SIG-M5 treated with dmso at 0.1 percent for 504 hours (cell line): ENCODE measurements around the gene NCKAP5.
"Not testable (repeated sequence)": the region's sequence is repeated elsewhere in the genome, so short reads cannot be mapped to it uniquely, and the experiment has no call there.

Experiments
- DNase-seq: peaks from one replicate; lab custom pipeline; 2025; ENCODE audit not compliant: unreplicated experiment; lab: John Stamatoyannopoulos, UW

The NCKAP5 gene

DNA sequence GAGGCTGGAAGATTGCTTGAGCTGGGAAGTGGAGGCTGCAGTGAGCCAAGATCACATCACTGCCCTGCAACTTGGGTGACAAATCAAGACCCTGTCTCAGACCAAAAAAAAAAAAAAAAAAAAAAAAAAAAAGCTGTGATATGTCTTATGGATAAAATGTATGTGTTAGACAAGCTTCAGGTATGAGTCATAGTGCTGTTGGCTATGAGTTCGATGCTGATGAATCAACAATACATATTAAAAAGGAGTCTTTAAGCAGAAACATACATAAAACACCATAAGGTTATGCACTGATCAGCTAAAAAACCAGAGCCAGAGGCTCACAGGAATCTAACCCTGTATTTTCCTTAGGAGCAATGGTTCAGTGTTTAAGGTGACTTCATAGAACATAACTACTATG lies 332.3 kb downstream of the NCKAP5 start:
- no peak for DNase-seq

DNA sequence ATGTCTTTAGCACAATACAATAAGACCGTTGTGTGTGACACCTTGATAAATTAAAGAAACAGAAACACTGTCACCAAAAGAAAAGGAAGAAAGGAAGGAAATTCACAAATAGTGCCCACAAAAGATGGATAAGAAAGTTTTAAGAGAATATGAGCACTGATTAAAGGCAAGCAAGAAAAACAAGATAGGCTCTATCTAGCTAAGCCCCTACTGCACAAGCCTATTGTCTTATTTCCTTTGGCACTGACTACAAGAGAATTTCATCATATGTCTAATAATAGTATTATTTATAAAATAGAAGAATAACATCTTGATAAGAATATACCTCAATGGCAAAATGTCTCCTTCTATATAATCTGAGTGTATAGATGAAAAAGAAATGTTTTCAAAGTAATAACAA lies 335.7 kb downstream of the NCKAP5 start:
- DNase-seq, result no peak

- no peak for DNase-seq
These were observed 337.0 kb downstream of the NCKAP5 start for GRCh38 chr2:133231264-133231663.

DNA sequence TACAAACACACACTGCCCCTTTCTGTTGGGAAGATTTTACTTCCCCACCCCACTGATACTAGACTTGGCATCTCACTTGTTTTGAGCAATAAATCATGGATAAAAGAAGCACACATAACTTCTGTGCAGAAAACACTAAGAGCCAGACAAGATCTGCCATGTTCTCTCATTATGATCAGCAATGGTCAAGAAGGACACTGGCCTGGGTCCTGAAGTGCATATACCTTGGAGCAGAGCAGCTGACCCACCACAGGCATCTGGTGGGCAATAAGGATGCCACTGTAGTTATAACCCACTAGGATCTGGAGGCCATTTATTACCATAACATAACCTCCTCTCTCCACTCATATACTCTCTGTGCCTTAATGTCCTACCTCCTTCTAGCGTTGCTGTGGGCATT lies 338.3 kb downstream of the NCKAP5 start:
- DNase-seq, result no peak

GRCh38 chr2:133223226-133223625 lies 345.0 kb downstream of the NCKAP5 start:
- no peak for DNase-seq

- no peak for DNase-seq
These were observed 346.9 kb downstream of the NCKAP5 start for GRCh38 chr2:133221398-133221797.

GRCh38 chr2:133218204-133218603 lies 350.1 kb downstream of the NCKAP5 start:
- no peak for DNase-seq

GRCh38 chr2:133215477-133215876 lies 352.8 kb downstream of the NCKAP5 start:
- no peak for DNase-seq

DNA sequence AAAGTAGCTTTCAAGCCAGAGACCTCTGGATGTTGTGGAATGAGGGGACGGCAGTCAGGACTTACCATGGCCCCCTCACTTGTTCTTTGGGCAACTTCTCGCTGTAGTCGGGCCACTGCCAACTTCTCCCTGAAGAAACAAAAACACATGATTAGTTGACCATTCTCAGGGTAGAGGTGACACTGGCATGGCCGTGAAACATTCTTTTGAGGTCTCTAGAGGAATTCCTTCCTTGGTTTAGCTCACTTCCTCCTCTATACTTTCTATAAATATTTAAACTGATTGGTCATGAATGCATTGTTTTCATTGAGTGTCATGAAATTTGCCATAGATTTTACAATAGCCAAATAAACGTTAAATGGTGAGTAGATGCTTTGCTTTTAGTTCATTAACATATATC lies 354.6 kb downstream of the NCKAP5 start:
- no peak for DNase-seq

DNA sequence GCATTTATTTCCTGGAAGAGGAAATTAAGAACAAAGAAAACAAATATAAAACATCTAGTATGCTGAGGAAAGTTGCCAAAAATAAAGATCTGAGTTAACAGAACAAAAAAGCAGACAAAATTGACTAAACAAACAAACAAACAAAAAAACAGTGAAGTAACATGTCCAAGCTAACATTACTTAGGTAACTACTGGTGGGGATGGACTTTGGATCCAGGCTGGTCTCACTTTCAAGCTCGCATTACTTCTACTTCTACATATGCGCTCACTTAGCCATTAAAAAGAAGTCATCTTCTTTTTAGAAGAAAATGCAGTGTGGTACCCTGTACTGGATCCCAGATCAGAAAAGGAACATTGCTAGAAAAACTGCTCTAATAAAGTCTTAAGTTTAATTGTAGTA lies 358.9 kb downstream of the NCKAP5 start:
- no peak for DNase-seq

- not testable (repeated sequence) for DNase-seq
These were observed 361.6 kb downstream of the NCKAP5 start for GRCh38 chr2:133206666-133207065.

GRCh38 chr2:133204421-133204820 lies 363.8 kb downstream of the NCKAP5 start:
- DNase-seq, result no peak

DNA sequence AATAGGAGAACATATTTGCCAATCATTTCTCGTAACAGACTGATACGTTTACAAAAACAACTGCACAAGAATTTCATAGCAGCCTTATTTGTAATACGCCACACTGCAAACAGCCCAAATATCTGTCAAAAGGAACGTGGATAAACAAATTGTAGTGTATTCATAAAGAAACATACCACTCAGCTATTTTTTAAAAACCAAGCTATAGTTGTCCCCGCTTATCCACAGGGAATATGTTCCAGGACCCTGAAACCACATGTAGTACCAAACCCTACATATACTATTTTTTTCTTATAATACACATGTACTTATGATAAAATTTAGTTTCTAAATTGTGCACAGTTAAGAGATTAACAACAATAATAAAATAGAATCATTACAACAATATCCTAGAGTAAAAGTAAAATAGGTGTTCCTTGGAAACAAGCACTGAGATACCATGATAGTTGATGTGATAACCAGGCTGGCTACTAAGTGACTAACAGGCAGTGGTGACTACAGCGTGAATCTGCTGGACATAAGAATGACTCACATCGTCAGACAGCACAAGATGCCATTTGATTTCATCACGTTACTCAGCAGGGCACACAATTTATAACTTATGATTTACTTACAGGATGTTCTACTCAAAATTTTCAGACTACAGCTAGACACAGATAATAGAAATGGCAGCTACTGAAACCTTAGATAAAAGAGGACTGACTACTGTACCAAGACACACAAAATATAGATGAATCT lies 367.4 kb downstream of the NCKAP5 start:
- no peak for DNase-seq

DNA sequence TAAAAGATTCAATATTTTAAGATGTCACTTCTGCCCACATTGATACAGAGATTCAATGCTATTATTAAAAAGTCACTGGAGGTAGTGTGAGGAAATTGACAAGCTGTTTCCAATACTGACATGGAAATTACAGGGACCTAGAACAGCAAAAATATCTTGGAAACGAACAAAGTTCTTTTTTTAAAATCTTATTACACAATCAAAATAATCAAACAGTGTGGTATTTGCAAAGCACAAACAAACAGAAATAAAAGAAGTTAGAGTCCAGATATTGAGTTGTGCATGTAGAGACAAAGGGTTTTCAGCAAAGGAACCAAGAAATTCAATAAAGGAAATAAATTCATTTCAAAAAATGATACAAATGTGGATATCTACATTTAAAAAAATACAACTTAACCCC lies 369.6 kb downstream of the NCKAP5 start:
- DNase-seq, result no peak

- no peak for DNase-seq
These were observed 371.1 kb downstream of the NCKAP5 start for GRCh38 chr2:133197156-133197555.

DNA sequence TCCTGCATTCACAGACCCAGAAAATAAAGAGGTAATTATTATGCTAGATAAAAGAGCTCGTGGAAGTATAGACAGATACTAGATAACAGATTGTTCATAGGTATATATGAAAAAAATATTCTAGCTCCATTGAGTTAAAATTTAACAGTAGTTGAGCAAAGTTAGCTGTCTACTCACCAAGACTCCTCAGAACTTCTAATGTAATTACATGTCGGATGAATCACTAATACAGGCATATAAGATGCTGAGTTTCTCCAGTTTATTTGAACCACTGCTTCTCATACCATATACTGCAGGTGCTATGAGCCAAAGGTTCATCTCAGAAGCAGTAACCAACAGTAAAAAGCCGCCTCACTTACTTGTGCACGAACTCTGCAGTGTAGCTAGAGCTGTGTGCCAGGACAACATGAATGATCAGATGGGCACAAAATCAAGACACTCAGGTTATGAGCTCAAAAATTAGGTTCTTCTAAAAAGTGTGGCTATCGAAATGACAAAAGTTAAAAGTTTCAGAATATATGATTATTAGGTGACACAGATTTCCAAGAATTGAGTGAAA lies 373.4 kb downstream of the NCKAP5 start:
- DNase-seq, result no peak

DNA sequence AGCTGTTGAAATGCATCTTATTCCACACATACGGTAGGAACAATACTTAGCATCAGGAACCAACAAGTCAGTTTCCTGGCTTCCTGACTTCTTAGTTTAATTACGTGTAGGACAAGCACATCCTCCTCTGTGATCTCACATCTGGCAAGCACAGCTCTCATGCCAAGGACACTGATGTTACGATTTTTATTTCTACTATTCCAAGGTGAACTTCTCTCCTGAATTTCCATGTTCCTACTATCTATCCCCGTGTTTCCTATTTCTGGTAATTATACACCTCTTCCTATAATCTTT lies 374.0 kb downstream of the NCKAP5 start:
- no peak for DNase-seq

GRCh38 chr2:133193544-133194361 lies 374.5 kb downstream of the NCKAP5 start:
- no peak for DNase-seq

GRCh38 chr2:133192028-133192427 lies 376.2 kb downstream of the NCKAP5 start:
- no peak for DNase-seq

DNA sequence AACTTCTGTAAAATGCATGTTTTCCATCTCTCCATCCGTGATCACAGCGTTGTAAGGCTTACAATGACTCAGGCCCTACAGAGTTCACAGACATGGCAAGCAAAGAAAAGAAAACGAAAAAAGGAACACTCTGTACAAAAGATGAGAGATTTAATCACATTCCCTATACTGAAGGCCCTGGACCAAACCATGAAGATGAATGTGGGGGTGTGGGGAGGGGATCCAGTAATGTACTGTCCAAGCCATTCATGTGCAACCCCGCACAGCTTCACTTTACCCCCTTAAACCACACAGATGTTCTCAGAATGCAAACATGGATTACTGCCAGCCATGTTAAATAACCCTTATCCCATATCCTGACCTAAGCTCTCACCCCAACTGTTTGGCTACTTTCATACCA lies 391.1 kb downstream of the NCKAP5 start:
- no peak for DNase-seq

DNA sequence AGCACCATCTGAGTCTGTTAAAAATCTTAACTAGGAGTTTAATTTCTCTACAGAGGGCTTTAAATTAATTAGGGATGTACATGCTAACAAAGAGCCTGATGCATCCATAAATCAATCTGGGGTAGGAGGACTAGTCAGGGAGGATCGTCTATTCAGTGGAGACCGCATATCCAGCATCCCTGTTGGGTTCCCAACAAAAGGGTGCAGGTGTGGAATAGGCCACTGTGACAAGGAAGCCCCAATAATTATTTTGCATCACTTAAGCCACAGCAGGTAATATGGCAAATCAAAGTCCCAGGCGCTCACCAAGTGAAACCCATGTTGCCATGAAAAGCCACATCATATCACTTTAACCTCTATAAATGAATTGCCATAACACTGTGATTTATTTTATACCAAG lies 392.3 kb downstream of the NCKAP5 start:
- DNase-seq, result no peak

GRCh38 chr2:133173224-133173623 lies 395.0 kb downstream of the NCKAP5 start:
- DNase-seq, result no peak
